ENCODE results near the gene DIP2C.
"Not testable (repeated sequence)": the region's sequence is repeated elsewhere in the genome, so short reads cannot be mapped to it uniquely, and the experiment has no call there.

DIP2C gene

GRCh38 chr10:656883-657282, 32.6 kb downstream of the DIP2C start:
- DNase-seq, result no peak

- no peak for DNase-seq
Observed at GRCh38 chr10:655184-655583, 34.3 kb downstream of the DIP2C start.

DNA sequence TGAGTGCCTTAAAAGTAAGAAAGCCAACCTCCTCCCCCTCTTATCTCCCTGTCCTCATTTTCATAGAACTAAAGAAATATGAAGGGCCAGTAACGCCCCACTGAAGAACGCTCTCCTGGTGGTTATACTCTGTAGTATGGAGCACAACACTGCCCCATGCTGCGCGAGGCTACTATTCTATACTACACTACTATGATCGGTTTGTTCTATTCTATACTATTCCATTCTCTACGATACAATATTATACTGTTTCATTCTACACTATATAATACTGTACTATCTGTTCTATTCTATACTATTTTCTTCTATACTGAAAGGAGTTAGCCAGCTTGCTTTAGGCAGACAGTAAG, 34.8 kb downstream of the DIP2C start:
- DNase-seq, result no peak

DNA sequence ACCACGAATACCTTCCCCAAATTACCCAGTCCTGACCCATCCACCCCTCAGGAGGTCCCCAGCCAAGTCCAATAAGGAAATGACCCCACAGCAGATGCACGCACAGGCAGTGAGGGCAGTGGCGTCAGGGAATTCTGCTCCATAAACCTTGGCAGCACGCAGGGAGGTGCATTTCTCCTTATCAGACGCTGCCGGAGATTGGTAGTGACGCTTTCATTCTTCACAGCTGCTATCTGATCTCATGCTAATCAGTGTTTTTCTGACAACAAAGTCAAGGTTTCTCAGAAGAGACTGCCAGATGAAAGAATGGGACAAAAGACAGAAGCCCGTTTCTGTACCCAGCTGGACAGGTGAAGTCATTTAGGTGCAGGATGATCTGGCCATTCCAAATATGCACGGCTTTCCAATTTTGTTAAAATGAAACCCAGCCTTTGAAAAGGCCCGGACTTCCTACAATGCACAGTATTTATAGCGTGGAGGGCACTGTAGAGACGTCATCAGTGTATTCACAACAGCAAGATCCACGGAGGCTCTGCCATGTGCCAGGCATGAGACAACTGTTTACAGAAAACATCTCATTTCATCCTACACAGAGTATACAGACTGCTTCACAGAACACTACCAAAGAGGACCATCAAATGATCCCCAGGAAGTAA, 35.3 kb downstream of the DIP2C start:
- DNase-seq, result no peak

DNA sequence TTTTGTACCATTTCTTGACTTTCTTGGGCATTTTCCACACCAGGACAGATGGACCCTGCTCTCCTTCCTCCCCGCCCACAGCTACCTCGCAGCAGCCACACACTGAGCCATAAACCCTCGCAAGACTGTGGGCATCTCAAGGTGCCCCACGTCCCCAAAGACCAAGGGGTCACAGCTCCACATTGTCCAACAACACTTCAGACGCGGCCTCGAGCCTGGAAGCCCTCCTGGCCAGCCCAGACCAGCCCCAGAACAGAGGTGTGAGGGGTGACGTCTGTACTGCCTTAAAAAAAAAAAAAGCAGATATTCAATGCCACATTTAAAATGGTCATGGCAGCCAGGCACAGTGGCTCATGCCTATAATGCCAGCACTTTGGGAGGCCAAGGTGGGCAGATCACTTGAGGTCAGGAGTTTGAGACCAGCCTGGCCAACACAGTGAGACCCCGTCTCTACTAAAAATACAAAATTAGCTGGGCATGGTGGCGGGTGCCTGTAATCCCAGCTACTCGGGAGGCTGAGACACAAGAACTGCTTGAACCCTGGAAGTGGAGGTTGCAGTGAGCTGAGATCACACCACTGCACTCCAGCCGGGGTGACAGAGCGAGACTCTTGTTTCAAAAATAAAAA, 36.5 kb downstream of the DIP2C start:
- DNase-seq, result not testable (repeated sequence)

- no peak for DNase-seq
Observed at GRCh38 chr10:652233-652632, 37.2 kb downstream of the DIP2C start.

DNA sequence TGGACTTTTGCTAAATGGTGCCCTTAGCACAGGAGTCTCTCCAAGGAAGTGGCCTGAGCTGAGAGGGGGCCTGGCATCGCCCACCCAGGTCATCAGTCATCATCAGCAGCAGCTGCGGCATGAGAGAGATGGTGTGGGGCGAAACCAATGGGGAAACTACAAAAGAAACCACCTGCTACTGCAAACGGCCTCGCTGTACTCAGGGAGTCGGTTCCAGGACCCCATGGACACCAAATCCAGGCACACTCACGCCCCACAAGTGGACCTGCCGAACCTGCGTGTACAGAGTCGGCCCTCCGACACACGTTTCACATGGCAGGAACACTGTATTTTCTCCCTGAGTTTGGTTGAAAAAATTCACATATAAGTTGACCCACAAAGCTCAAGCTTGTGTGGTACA, 37.8 kb downstream of the DIP2C start:
- DNase-seq, result no peak

- no peak for DNase-seq
Observed at GRCh38 chr10:650886-651615, 38.4 kb downstream of the DIP2C start.

- no peak for DNase-seq
Observed at GRCh38 chr10:650441-650851, 39.0 kb downstream of the DIP2C start.

GRCh38 chr10:649798-650440, 39.5 kb downstream of the DIP2C start:
- DNase-seq, result no peak

- DNase-seq, result no peak
Observed at GRCh38 chr10:649445-649797, 40.0 kb downstream of the DIP2C start.

- not testable (repeated sequence) for DNase-seq
Observed at GRCh38 chr10:647019-647418, 42.4 kb downstream of the DIP2C start.

DNA sequence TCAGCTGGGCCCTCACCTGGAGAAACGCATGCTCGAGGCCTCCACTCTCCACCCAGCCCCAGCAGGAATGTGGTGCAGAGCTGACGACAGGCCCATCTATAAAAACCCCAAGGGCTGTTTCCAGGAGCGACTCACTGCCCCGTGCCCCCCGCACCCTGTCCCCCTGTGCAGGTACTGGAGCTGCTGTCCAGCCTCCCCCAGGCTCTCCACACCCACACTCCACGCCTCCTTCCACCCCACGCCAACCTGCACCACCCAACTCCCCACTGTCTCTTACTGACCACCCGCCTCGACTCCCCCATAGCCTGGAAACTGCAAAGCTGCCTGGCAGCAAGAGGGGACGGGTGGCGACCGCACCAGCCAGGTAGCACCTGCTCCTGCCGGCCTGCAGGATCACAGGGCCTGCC, 43.3 kb downstream of the DIP2C start:
- no peak for DNase-seq

- no peak for DNase-seq
Observed at GRCh38 chr10:644943-645334, 44.5 kb downstream of the DIP2C start.

- DNase-seq, result no peak
Observed at GRCh38 chr10:644076-644942, 45.2 kb downstream of the DIP2C start.

- DNase-seq, result no peak
Observed at GRCh38 chr10:642186-642890, 47.1 kb downstream of the DIP2C start.

GRCh38 chr10:641149-642010, 48.1 kb downstream of the DIP2C start:
- DNase-seq, result no peak

- no peak for DNase-seq
Observed at GRCh38 chr10:640673-641045, 48.8 kb downstream of the DIP2C start.

DNA sequence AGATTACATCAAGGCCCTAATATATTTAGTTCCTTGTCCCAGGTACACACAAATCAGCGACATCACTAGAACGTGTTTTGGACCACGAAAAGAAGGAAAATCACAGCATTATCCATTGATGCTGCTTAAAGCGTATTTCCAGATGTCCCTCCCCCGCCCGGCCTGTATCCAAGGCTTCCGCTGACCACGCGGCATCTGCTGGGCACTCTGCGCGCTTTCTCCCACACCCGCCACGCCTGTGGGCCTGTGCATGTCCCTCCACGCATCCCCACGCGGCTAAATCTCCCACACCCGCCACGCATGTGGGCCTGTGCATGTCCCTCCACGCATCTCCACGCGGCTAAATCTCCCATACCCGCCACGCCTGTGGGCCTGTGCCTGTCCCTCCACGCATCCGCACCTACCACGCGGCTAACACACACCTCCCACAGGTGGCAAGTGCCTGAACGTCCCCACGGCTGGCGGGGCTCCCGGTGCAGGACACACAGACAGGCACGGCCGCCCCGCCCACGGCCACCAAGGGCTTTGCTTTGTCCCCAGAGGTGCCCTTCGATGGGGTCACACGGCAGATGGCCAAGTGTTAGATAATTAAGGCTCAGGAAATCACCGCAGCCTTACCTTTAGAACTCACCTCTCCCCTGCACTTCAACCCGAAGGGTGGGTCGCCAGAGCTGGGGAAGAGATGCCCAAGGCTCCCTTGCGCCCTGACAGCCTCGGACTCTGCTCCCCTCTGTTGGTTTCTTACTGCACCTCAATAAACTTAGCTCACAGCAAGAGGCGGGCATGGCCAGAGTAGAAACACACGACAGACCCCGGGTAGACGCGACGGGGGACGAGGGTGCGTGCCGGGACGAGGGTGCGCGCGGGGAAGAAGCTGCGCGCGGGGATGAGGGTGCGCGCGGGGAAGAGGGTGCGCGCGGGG, 49.5 kb downstream of the DIP2C start:
- DNase-seq, result no peak

Data from suppressor macrophage (primary cell).